ENCODE data around the gene PRCD.
"Not testable (repeated sequence)": the region's sequence is repeated elsewhere in the genome, so short reads cannot be mapped to it uniquely, and the experiment has no call there.

The PRCD gene

GRCh38 chr17:76558198-76559095 lies 18.6 kb downstream of the PRCD start:
- peak; percentile 21 for DNase-seq

- not testable (repeated sequence) for DNase-seq
Measured at GRCh38 chr17:76559460-76559859, 19.6 kb downstream of the PRCD start.

GRCh38 chr17:76560036-76560876 lies 20.4 kb downstream of the PRCD start:
- no peak for DNase-seq

- peak; percentile 18 for DNase-seq
Measured at GRCh38 chr17:76560877-76561221, 21.0 kb downstream of the PRCD start.

GRCh38 chr17:76561332-76561731 lies 21.5 kb downstream of the PRCD start:
- no peak for DNase-seq

GRCh38 chr17:76561799-76562268 lies 22.0 kb downstream of the PRCD start:
- DNase-seq, result no peak

- peak; percentile 18 for DNase-seq
Measured at GRCh38 chr17:76562734-76563148, 22.9 kb downstream of the PRCD start.

- DNase-seq, result not testable (repeated sequence)
Measured at GRCh38 chr17:76563359-76563758, 23.5 kb downstream of the PRCD start.

GRCh38 chr17:76564991-76565727 lies 25.3 kb downstream of the PRCD start:
- not testable (repeated sequence) for DNase-seq

- no peak for DNase-seq
Measured at GRCh38 chr17:76565728-76566612, 26.1 kb downstream of the PRCD start.

- DNase-seq, result no peak
Measured at GRCh38 chr17:76566613-76566943, 26.7 kb downstream of the PRCD start.

GRCh38 chr17:76566988-76567431 lies 27.2 kb downstream of the PRCD start:
- no peak for DNase-seq

GRCh38 chr17:76567634-76568432 lies 28.0 kb downstream of the PRCD start:
- peak; percentile 70 for DNase-seq

GRCh38 chr17:76568811-76569221 lies 29.0 kb downstream of the PRCD start:
- DNase-seq, result no peak

- DNase-seq, result no peak
Measured at GRCh38 chr17:76569607-76570279, 29.9 kb downstream of the PRCD start.

GRCh38 chr17:76570457-76570856 lies 30.6 kb downstream of the PRCD start:
- no peak for DNase-seq

- no peak for DNase-seq
Measured at GRCh38 chr17:76570877-76571471, 31.1 kb downstream of the PRCD start.

- no peak for DNase-seq
Measured at GRCh38 chr17:76572201-76572910, 32.5 kb downstream of the PRCD start.

GRCh38 chr17:76573096-76573495 lies 33.3 kb downstream of the PRCD start:
- no peak for DNase-seq
